ENCODE results near the gene ALX4.

- TF ChIP-seq CTCF (IDR thresholded peaks at IDR 0.05) (no peak), POLR2A (IDR thresholded peaks at IDR 0.05) (no peak)
Measured at GRCh38 chr11:44281151-44281550, 28.8 kb downstream of the ALX4 start.
